Neural crest cell (in vitro differentiated cells): ENCODE results near the gene MYL7. TPM values are rescaled to one million over a fixed set of nuclear protein-coding genes. Genes with fewer than 3 reads are reported as not detected.
"Not testable (repeated sequence)": the region's sequence is repeated elsewhere in the genome, so short reads cannot be mapped to it uniquely, and the experiment has no call there.

ENCODE experiments used
- DNase-seq: peaks from one replicate; pipeline ENCODE4 v3.0.0; 2021; ENCODE audit warnings: low read depth, mixed read lengths, low spot score
- H3K27ac Mint-ChIP-seq: one replicate; pipeline ENCODE4 v1.8.0; 2021; ENCODE audit warnings: mild to moderate bottlenecking, mixed read lengths; ENCODE audit not compliant: unreplicated experiment
- H3K27me3 Mint-ChIP-seq: 2 replicates; pipeline ENCODE4 v1.8.0; 2021; ENCODE audit warnings: low read depth, mild to moderate bottlenecking, mixed read lengths
- H3K36me3 Mint-ChIP-seq: 2 replicates; pipeline ENCODE4 v1.8.0; 2021; ENCODE audit warnings: low read depth, mild to moderate bottlenecking, mixed read lengths
- H3K4me1 Mint-ChIP-seq: 2 replicates; pipeline ENCODE4 v1.8.0; 2021; ENCODE audit warnings: mixed read lengths
- H3K4me3 Mint-ChIP-seq: one replicate; pipeline ENCODE4 v1.8.0; 2021; ENCODE audit warnings: mild to moderate bottlenecking, mixed read lengths
- H3K9me3 Mint-ChIP-seq: 2 replicates; pipeline ENCODE4 v1.8.0; 2021; ENCODE audit warnings: mixed read lengths
- CTCF ChIP-seq: fragments of 200-600 bp; sonication (generic); conservative IDR thresholded peaks from 2 replicates; pipeline ENCODE4 v1.5.0; 2021; ENCODE audit warnings: antibody characterized with exemption, mild to moderate bottlenecking
- total RNA-seq: library from RNA; stranded (reverse); gene quantifications from 2 replicates; pipeline ENCODE4 v1.2.1, GENCODE V29; 2021

MYL7 gene
- total RNA-seq, 1 donor from 2014 or later: not detected

GRCh38 chr7:44175730-44176129 is 34.6 kb upstream of the MYL7 start:
- H3K27me3 Mint-ChIP-seq: peaks cover 29% of the 10 kb centered on the region
- H3K4me1 Mint-ChIP-seq: peaks cover 4% of the 10 kb centered on the region
- peaks cover 2% of the 10 kb centered on the region for H3K9me3 Mint-ChIP-seq
- H3K36me3 Mint-ChIP-seq: no peaks in the 10 kb centered on the region
- no peak for DNase-seq
- no peak overlapping the region for H3K27ac Mint-ChIP-seq
- TF ChIP-seq CTCF: no peak
- no peak overlapping the region for H3K4me3 Mint-ChIP-seq

- H3K4me1 Mint-ChIP-seq, H3K36me3 Mint-ChIP-seq, DNase-seq, H3K4me3 Mint-ChIP-seq, H3K9me3 Mint-ChIP-seq, H3K27ac Mint-ChIP-seq: not testable (repeated sequence)
- peaks cover 30% of the 10 kb centered on the region for H3K27me3 Mint-ChIP-seq
Observed at GRCh38 chr7:44174694-44174948, 33.5 kb upstream of the MYL7 start.

GRCh38 chr7:44173911-44174693 is 33.0 kb upstream of the MYL7 start:
- Mint-ChIP-seq H3K4me3 (no peak overlapping the region), H3K4me1 (peaks cover 4% of the 10 kb centered on the region), H3K9me3 (peaks cover 4% of the 10 kb centered on the region), H3K27ac (no peak overlapping the region), H3K36me3 (no peaks in the 10 kb centered on the region), H3K27me3 (peaks cover 30% of the 10 kb centered on the region)
- DNase-seq: no peak
- no peak for TF ChIP-seq CTCF

GRCh38 chr7:44172803-44173424 is 31.8 kb upstream of the MYL7 start:
- DNase-seq: no peak
- peaks cover 4% of the 10 kb centered on the region for H3K4me1 Mint-ChIP-seq
- peaks cover 2% of the 10 kb centered on the region for H3K36me3 Mint-ChIP-seq
- no peak overlapping the region for H3K27ac Mint-ChIP-seq
- H3K27me3 Mint-ChIP-seq: peaks cover 33% of the 10 kb centered on the region
- no peak overlapping the region for H3K4me3 Mint-ChIP-seq
- no peak for TF ChIP-seq CTCF
- peaks cover 7% of the 10 kb centered on the region for H3K9me3 Mint-ChIP-seq

GRCh38 chr7:44172352-44172751 is 31.2 kb upstream of the MYL7 start:
- Mint-ChIP-seq H3K9me3 (peaks cover 7% of the 10 kb centered on the region), H3K36me3 (peaks cover 2% of the 10 kb centered on the region), H3K4me3 (no peak overlapping the region), H3K27ac (no peak overlapping the region), H3K27me3 (peaks cover 35% of the 10 kb centered on the region), H3K4me1 (no peaks in the 10 kb centered on the region)
- DNase-seq: no peak
- no peak for TF ChIP-seq CTCF

- H3K4me1 Mint-ChIP-seq, H3K27ac Mint-ChIP-seq, H3K4me3 Mint-ChIP-seq, H3K9me3 Mint-ChIP-seq, DNase-seq, H3K36me3 Mint-ChIP-seq: not testable (repeated sequence)
- peaks cover 37% of the 10 kb centered on the region for H3K27me3 Mint-ChIP-seq
Observed at GRCh38 chr7:44171901-44172300, 30.8 kb upstream of the MYL7 start.
